Fibroblast of lung (primary cell): Measurements from ENCODE around the gene WAPL. TPM values are rescaled to one million over a fixed set of nuclear protein-coding genes. Genes with fewer than 3 reads are reported as not detected.
"Not testable (repeated sequence)": the region's sequence is repeated elsewhere in the genome, so short reads cannot be mapped to it uniquely, and the experiment has no call there.

Source experiments
- DNase-seq, 2 donors: peaks; one replicate each; pipeline versions ENCODE4 v3.0.0 to v3.0.0-alpha.2; 2010; ENCODE audit warnings: low read depth in 2 of 2
- H2AFZ ChIP-seq: 2 replicates; pipeline ENCODE4 v1.5.1; 2012; ENCODE audit warnings: low read length, control low read depth, inconsistent platforms
- H3K27ac ChIP-seq: 2 replicates; pipeline ENCODE4 v1.5.1; 2011; ENCODE audit warnings: low read length, control low read depth; ENCODE audit not compliant: insufficient read depth
- H3K27me3 ChIP-seq: 2 replicates; pipeline ENCODE4 v1.5.1; 2011; ENCODE audit warnings: mild to moderate bottlenecking, low read length; ENCODE audit not compliant: control insufficient read depth, insufficient read depth
- H3K36me3 ChIP-seq: 2 replicates; pipeline ENCODE4 v1.5.1; 2011; ENCODE audit warnings: low read length; ENCODE audit not compliant: control insufficient read depth, insufficient read depth
- H3K4me1 ChIP-seq: 2 replicates; pipeline ENCODE4 v1.5.1; 2011; ENCODE audit warnings: low read length; ENCODE audit not compliant: control insufficient read depth, insufficient read depth; ENCODE audit errors: extremely low read depth
- H3K4me2 ChIP-seq: 2 replicates; pipeline ENCODE4 v1.5.1; 2011; ENCODE audit warnings: low read length, control low read depth; ENCODE audit not compliant: insufficient read depth; ENCODE audit errors: extremely low read depth
- H3K4me3 ChIP-seq, 4 experiments: fragments of 200-600 bp in 1 of 4; sonication (generic) in 1 of 4; replicated peaks in 1 of 4; 2 replicates each; pipeline ENCODE4 v1.5.1; 2011 to 2016; ENCODE audit warnings: low read length in 4 of 4, low read depth in 3 of 4, mild to moderate bottlenecking in 3 of 4, control low read depth in 2 of 4, inconsistent platforms in 1 of 4, mixed read lengths in 1 of 4; ENCODE audit not compliant: insufficient read depth in 1 of 4; ENCODE audit errors: control extremely low read depth in 1 of 4
- H3K79me2 ChIP-seq: 2 replicates; pipeline ENCODE4 v1.5.1; 2012; ENCODE audit warnings: mild to moderate bottlenecking, low read length, inconsistent platforms; ENCODE audit not compliant: control insufficient read depth, insufficient read depth
- H3K9ac ChIP-seq: 2 replicates; pipeline ENCODE4 v1.5.1; 2011; ENCODE audit warnings: mild to moderate bottlenecking, low read length, control low read depth; ENCODE audit not compliant: insufficient read depth
- H3K9me3 ChIP-seq: 2 replicates; pipeline ENCODE4 v1.5.1; 2012; ENCODE audit warnings: low read depth, low read length; ENCODE audit not compliant: control insufficient read depth, insufficient read depth
- H4K20me1 ChIP-seq: 2 replicates; pipeline ENCODE4 v1.5.1; 2011; ENCODE audit warnings: low read length; ENCODE audit not compliant: control insufficient read depth, insufficient read depth; ENCODE audit errors: extremely low read depth
- EZH2 ChIP-seq: IDR thresholded peaks from 2 replicates; pipeline ENCODE4 v1.5.1; 2012; ENCODE audit warnings: low read length, control low read depth, mild to moderate bottlenecking; ENCODE audit errors: missing control alignments
- polyA plus RNA-seq, 2 donors: library from polyadenylated mRNA; depleted of rRNA in 1 of 2; stranded (reverse) in 1 of 2; unstranded in 1 of 2; fragments of >200 nt; gene quantifications; 2 replicates each; pipeline ENCODE4 v1.2.1, GENCODE V29; 2011 to 2012; ENCODE audit warnings: missing spikeins in 1 of 2
- total RNA-seq: library from RNA; depleted of rRNA; stranded (reverse); fragments of >200 nt; gene quantifications from 2 replicates; pipeline ENCODE4 v1.2.1, GENCODE V29; 2014
- TF ChIP-seq, protein P1 (sequence below), 2 donors: IDR thresholded peaks in 1 of 2; conservative IDR thresholded peaks in 1 of 2; 1 replicate in 1 of 2; 2 replicates in 1 of 2; pipeline ENCODE4 v1.5.1; 2011 to 2012; ENCODE audit warnings: low read length in 2 of 2, control low read depth in 1 of 2, inconsistent platforms in 1 of 2, low read depth in 1 of 2, mild to moderate bottlenecking in 1 of 2

WAPL gene
- total and polyA plus RNA-seq, 2 donors (not counting 1 experiment from before 2014, with no cell fraction given): 24.6 to 50.4 TPM

DNA sequence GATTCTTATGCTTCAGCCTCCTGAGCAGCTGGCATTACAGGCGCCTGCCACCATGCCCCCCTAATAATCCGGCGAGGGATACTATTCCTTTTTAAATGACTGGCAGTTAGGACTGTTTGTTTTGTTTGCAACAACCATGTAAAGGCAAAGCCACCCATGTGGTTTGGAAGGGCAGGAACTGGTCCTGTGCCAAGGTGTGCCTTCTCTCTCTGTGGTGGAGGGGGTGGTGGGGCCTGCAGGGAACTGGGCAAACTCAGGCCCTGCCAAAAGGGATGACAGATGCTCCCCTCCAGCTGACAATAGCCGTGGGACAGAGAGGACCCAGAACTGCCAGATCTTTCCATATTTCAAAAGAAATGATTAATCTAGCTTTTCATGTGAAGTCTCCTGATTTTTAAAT lies 23.5 kb upstream of the WAPL start:
- H3K79me2 ChIP-seq: no peaks in the 10 kb centered on the region
- no peak overlapping the region for H3K4me2 ChIP-seq
- H3K27ac ChIP-seq: no peak overlapping the region
- no peak overlapping the region for H3K9ac ChIP-seq
- no peaks in the 10 kb centered on the region for H4K20me1 ChIP-seq
- no peaks in the 10 kb centered on the region for H3K9me3 ChIP-seq
- no peak for TF ChIP-seq EZH2
- TF ChIP-seq, protein P1, sequence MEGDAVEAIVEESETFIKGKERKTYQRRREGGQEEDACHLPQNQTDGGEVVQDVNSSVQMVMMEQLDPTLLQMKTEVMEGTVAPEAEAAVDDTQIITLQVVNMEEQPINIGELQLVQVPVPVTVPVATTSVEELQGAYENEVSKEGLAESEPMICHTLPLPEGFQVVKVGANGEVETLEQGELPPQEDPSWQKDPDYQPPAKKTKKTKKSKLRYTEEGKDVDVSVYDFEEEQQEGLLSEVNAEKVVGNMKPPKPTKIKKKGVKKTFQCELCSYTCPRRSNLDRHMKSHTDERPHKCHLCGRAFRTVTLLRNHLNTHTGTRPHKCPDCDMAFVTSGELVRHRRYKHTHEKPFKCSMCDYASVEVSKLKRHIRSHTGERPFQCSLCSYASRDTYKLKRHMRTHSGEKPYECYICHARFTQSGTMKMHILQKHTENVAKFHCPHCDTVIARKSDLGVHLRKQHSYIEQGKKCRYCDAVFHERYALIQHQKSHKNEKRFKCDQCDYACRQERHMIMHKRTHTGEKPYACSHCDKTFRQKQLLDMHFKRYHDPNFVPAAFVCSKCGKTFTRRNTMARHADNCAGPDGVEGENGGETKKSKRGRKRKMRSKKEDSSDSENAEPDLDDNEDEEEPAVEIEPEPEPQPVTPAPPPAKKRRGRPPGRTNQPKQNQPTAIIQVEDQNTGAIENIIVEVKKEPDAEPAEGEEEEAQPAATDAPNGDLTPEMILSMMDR (conservative IDR thresholded peaks at IDR 0.05 in 1 of 2, IDR thresholded peaks at IDR 0.05 in 1 of 2; ENCODE audit: low read depth in 1 of 2, low read length in 2 of 2): no peak
- no peak overlapping the region for H3K4me3 ChIP-seq
- no peaks in the 10 kb centered on the region for H3K36me3 ChIP-seq
- no peak for DNase-seq
- H2AFZ ChIP-seq: no peak overlapping the region
- H3K4me1 ChIP-seq: no peaks in the 10 kb centered on the region
- no peaks in the 10 kb centered on the region for H3K27me3 ChIP-seq

DNA sequence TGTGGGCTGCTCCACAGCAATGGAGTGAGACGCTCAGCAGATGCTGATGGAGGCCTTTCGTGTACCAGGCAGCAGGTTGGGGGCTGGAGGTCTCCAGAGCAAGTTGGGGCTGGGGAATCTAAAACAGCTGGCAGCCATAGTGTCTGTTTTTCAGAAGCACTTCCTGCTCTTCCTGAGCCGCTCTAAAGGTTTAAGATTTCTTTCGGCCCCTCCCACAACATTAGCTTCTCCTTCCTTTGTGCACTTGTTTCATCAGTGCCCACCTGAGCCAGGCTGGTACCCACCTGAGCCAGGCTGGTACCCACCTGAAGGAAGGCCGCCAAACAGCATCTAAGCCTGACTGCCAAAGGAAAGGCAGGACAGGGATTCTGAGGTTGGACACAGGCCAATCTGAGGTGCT lies 18.4 kb upstream of the WAPL start:
- Histone ChIP-seq H3K27ac (no peak overlapping the region), H3K9me3 (no peaks in the 10 kb centered on the region), H3K27me3 (no peaks in the 10 kb centered on the region), H3K4me2 (no peak overlapping the region), H3K4me3 (no peak overlapping the region), H3K4me1 (peaks cover 2% of the 10 kb centered on the region), H4K20me1 (no peaks in the 10 kb centered on the region), H3K79me2 (no peaks in the 10 kb centered on the region), H2AFZ (no peak overlapping the region), H3K9ac (no peak overlapping the region), H3K36me3 (no peaks in the 10 kb centered on the region)
- TF ChIP-seq, protein P1 (conservative IDR thresholded peaks at IDR 0.05 in 1 of 2, IDR thresholded peaks at IDR 0.05 in 1 of 2; ENCODE audit: low read depth in 1 of 2, low read length in 2 of 2): no peak
- no peak for TF ChIP-seq EZH2
- DNase-seq: no peak

DNA sequence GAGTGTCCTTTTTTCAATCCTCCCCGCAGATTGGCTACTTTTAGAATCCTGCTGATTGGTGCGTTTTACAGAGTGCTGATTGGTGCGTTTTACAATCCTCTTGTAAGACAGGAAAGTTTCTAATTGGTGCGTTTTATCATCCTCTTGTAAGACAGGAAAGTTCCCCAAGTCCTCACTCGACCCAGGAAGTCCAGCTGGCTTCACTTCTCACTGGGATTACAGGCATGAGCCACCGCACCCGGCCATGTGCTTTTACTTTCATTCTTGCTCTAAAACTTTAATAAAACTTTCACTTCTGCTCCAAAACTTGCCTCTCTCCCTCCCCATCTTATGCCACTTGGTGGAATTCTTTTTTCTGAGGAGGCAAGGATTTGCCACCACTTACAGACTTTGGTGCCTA lies 17.0 kb upstream of the WAPL start:
- Histone ChIP-seq H3K79me2 (no peaks in the 10 kb centered on the region), H3K9me3 (no peaks in the 10 kb centered on the region), H3K9ac (no peak overlapping the region), H3K27me3 (no peaks in the 10 kb centered on the region), H2AFZ (no peak overlapping the region), H3K36me3 (no peaks in the 10 kb centered on the region), H3K27ac (no peak overlapping the region), H3K4me1 (peaks cover 2% of the 10 kb centered on the region), H3K4me3 (no peak overlapping the region), H3K4me2 (peak overlapping the region; percentile 44), H4K20me1 (no peaks in the 10 kb centered on the region)
- DNase-seq: no peak
- TF ChIP-seq EZH2: no peak
- TF ChIP-seq, protein P1 (conservative IDR thresholded peaks at IDR 0.05 in 1 of 2, IDR thresholded peaks at IDR 0.05 in 1 of 2; ENCODE audit: low read depth in 1 of 2, low read length in 2 of 2): no peak

DNA sequence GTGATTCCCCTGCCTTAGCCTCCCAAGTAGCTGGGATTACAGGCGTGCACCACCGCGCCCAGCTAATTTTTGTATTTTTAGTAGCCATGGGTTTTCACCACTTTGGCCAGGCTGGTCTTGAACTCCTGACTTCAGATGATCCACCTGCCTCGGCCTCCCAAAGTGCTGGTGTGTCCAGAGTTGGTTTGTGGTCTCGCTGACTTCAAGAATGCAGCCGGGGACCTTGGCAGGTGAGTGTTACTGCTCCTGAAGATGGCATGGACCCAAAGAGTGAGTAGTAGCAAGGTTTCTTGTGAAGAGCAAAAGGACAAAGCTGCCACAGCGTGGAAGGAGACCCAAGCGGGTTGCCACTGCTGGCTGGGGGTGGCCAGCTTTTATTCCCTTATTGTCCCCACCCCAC lies 16.4 kb upstream of the WAPL start:
- H3K27ac ChIP-seq, H3K79me2 ChIP-seq, H3K9me3 ChIP-seq, H2AFZ ChIP-seq, H4K20me1 ChIP-seq, H3K27me3 ChIP-seq, H3K4me1 ChIP-seq, H3K36me3 ChIP-seq, H3K9ac ChIP-seq, H3K4me3 ChIP-seq, DNase-seq, H3K4me2 ChIP-seq: not testable (repeated sequence)
